Measurements from ENCODE around the gene CTSO. TPM values are rescaled to one million over a fixed set of nuclear protein-coding genes. Genes with fewer than 3 reads are reported as not detected.

CTSO gene, protein sequence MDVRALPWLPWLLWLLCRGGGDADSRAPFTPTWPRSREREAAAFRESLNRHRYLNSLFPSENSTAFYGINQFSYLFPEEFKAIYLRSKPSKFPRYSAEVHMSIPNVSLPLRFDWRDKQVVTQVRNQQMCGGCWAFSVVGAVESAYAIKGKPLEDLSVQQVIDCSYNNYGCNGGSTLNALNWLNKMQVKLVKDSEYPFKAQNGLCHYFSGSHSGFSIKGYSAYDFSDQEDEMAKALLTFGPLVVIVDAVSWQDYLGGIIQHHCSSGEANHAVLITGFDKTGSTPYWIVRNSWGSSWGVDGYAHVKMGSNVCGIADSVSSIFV
- 23.6 and 31.1 TPM in 2 replicates for total RNA-seq

GRCh38 chr4:155953151-155954117 is at the start of gene CTSO:
CTSO (minus strand) TSS chr4:155953866; CDS start chr4:155953847, 19 bp downstream.

GRCh38 chr4:155903453-155903852 is 50.2 kb downstream of the CTSO start, which contains the start of gene TDO2:
TDO2 (plus strand) TSS chr4:155903696; CDS start chr4:155903759, 63 bp downstream.

Other genes starting within 250 kb of the CTSO start
- gene GUCY1B1, start 194.8 kb downstream of the CTSO start, total RNA-seq, result 3.4 and 4.5 TPM in 2 replicates
- gene ASIC5, start 87.6 kb downstream of the CTSO start, total RNA-seq, result not detected in 2 replicates
- 0.16 TPM in 1 of 2 replicates, not detected in the other for gene TDO2, start 50.2 kb downstream of the CTSO start, total RNA-seq